IgD-negative memory B cell (primary cell): ENCODE data around the gene HERPUD1. TPM values are rescaled to one million over a fixed set of nuclear protein-coding genes. Genes with fewer than 3 reads are reported as not detected.

Experiments
- H3K27ac Mint-ChIP-seq, 3 donors: one replicate each; pipeline ENCODE4 v1.8.0; 2020 to 2022; ENCODE audit warnings: mild to moderate bottlenecking in 3 of 3, mixed read lengths in 3 of 3, moderate library complexity in 1 of 3
- H3K27me3 Mint-ChIP-seq: one replicate; pipeline ENCODE4 v1.8.0; 2021; ENCODE audit warnings: mixed read lengths
- H3K36me3 Mint-ChIP-seq: one replicate; pipeline ENCODE4 v1.8.0; 2020; ENCODE audit warnings: mild to moderate bottlenecking, mixed read lengths
- H3K4me1 Mint-ChIP-seq, 3 donors: one replicate each; pipeline ENCODE4 v1.8.0; 2020 to 2022; ENCODE audit warnings: mixed read lengths in 3 of 3, mild to moderate bottlenecking in 1 of 3
- H3K4me3 Mint-ChIP-seq, 4 donors: one replicate each; pipeline ENCODE4 v1.8.0; 2020 to 2022; ENCODE audit warnings: mild to moderate bottlenecking in 4 of 4, mixed read lengths in 4 of 4, moderate library complexity in 3 of 4
- H3K9me3 Mint-ChIP-seq, 3 donors: one replicate each; pipeline ENCODE4 v1.8.0; 2020 to 2021; ENCODE audit warnings: mixed read lengths in 3 of 3, mild to moderate bottlenecking in 1 of 3
- polyA plus RNA-seq: library from polyadenylated mRNA; unstranded; fragments of 300-500 nt; fragmentation: Illumina TruSeq; gene quantifications from one replicate; pipeline ENCODE4 v1.2.3, GENCODE V29; 2021

Gene HERPUD1
- polyA plus RNA-seq, 1 donor from 2014 or later = 298 TPM

DNA sequence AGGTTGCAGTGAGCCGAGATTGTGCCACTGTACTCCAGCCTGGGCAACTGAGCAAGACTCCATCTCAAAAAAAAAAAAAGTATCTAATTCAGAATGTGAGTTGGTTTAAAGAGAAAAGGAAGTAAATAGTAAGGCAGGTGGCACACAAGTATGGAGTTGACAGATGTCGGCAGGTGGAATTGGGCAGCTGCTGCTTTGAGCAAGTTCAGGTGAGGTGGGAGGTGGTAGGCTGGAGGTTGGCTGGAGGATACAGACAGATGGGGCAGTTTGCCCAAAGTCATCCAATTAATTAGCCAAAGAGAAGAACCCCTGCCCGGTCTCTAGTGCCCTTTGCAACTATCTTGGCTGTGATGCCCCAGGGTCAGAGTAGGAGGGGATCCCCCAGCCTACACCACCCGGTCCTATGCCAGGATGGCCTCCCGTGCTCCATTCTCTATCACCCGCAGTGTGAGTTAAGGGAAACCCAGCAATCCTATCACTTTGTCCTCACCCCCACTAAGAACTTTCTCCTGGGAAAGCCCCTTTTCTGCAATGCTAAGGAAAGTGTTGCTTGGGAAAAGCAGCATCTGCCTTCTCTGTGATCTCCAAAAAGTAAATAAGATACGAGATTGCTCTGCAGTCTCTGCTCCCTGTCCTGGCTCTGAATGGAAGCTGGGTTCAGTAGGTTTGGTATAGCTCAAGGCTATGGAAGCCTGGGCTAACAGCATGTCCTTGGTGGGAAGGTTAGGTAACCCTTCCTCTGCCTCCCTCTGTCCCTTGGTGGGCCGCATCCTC, 34.7 kb upstream of the HERPUD1 start:
- Mint-ChIP-seq H3K4me1 (peaks cover 17 to 23% (median 22%) of the 10 kb centered on the region in 3 donors), H3K27ac (no peak overlapping the region), H3K4me3 (no peak overlapping the region), H3K9me3 (no peaks in the 10 kb centered on the region), H3K27me3 (no peaks in the 10 kb centered on the region), H3K36me3 (peaks cover 2% of the 10 kb centered on the region)

DNA sequence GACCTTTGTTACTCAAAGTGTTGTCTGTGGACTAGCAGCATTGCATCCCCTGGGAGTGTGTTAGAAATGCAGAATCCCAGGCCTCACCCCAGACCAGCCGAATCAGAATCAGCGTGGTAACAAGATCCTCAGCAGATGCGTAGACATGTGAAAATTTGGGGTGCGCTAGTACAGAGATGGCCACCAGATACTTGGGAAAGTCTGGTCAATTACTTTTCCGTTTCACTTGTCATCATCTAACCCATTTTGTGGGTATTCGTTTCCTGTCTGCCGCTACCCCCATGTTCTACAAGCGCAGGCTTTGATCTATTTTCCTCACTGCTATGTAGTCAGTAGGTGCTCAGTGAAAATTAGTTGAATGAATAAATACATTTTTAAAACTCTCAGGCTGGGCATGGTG, 33.1 kb upstream of the HERPUD1 start:
- peaks cover 2% of the 10 kb centered on the region for H3K36me3 Mint-ChIP-seq
- peaks cover 17 to 24% (median 22%) of the 10 kb centered on the region in 3 donors for H3K4me1 Mint-ChIP-seq
- no peaks in the 10 kb centered on the region for H3K9me3 Mint-ChIP-seq
- H3K27ac Mint-ChIP-seq = peak overlapping the region in 1 of 3 donors; percentile 13
- H3K4me3 Mint-ChIP-seq = peak overlapping the region in 1 of 4 donors; percentile 88
- H3K27me3 Mint-ChIP-seq = no peaks in the 10 kb centered on the region

- H3K4me1 Mint-ChIP-seq = peaks cover 12 to 24% (median 18%) of the 10 kb centered on the region in 3 donors
- no peaks in the 10 kb centered on the region for H3K27me3 Mint-ChIP-seq
- peaks cover 0 to 3% (median 0%) of the 10 kb centered on the region in 3 donors for H3K9me3 Mint-ChIP-seq
- peak overlapping the region in 1 of 3 donors; percentile 90 for H3K27ac Mint-ChIP-seq
- peaks cover 3% of the 10 kb centered on the region for H3K36me3 Mint-ChIP-seq
- no peak overlapping the region for H3K4me3 Mint-ChIP-seq
These were observed 28.1 kb upstream of the HERPUD1 start for GRCh38 chr16:56903866-56904265.

DNA sequence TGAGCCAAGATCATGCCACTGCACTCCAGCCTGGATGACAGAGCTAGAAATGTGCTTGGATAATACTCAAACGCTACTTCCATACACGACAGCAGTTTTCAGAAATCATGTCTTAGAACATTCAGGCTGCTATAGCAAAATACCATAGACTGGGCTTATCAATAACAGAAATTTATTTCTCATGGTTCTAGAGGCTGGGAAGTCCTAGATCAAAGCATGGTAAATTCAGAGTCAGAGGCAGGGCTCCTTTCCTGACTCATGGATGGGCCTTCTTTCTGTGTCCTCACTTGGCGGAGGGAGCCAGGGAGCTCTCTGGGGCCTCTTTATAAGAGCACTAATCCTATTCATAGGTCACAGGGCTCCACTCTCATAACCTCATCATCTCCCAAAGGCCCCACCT, 24.5 kb upstream of the HERPUD1 start:
- H3K4me1 Mint-ChIP-seq = peaks cover 24 to 26% (median 25%) of the 10 kb centered on the region in 3 donors
- H3K36me3 Mint-ChIP-seq = peaks cover 1% of the 10 kb centered on the region
- peak overlapping the region in 1 of 4 donors; percentile 47 for H3K4me3 Mint-ChIP-seq
- no peaks in the 10 kb centered on the region for H3K27me3 Mint-ChIP-seq
- peak overlapping the region in 1 of 3 donors; percentile 47 for H3K27ac Mint-ChIP-seq
- H3K9me3 Mint-ChIP-seq = peaks cover 0 to 3% (median 0%) of the 10 kb centered on the region in 3 donors

DNA sequence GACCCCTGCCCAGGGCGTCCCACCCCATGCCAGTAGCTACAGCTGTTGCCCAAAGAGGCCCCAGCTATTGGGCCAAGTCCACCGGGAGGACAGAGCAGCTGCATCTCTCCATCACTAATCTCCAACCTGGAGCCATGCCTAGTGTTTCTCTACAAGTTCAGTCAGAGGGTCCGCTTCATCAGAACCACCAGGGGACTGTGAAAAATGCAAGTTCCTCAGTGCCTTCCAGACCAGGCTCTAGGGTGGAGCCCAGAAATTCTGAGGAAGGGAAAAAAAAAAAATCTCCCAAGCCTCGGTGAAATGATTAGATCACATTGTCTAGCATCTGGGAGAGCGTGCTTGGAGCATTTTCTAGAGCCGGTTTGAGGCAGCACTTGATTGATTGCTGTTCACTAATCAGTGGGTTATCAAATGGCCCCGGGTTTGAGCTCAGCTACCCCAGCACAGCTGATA, 22.4 kb upstream of the HERPUD1 start:
- Mint-ChIP-seq H3K4me3 (no peak overlapping the region), H3K9me3 (peaks cover 0 to 3% (median 0%) of the 10 kb centered on the region in 3 donors), H3K4me1 (peaks cover 37 to 46% (median 44%) of the 10 kb centered on the region in 3 donors), H3K36me3 (no peaks in the 10 kb centered on the region), H3K27ac (peak overlapping the region in 2 of 3 donors; percentile 63 to 98), H3K27me3 (peaks cover 3% of the 10 kb centered on the region)

DNA sequence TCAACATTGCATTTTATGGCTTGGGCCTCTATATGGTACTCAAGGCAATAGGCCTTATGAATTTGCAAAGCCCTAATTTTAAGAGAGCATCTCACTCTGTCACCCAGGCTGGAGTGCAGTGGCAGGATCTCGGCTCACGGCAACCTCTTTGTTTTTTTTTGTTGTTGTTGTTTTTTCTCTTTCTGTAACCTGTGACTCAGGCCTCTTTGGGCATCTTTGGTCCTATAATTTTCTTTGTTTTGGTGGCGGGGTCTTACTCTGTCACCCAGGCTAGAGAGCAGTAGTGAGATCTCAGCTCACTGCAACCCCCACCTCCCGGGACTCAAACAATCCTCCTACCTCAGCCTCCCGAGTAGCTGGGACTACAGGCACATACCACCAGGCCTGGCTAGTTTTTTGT, 21.8 kb upstream of the HERPUD1 start:
- peaks cover 3% of the 10 kb centered on the region for H3K27me3 Mint-ChIP-seq
- H3K27ac Mint-ChIP-seq = peak overlapping the region in 2 of 3 donors; percentile 63 to 98
- peak overlapping the region in 1 of 4 donors; percentile 84 for H3K4me3 Mint-ChIP-seq
- H3K9me3 Mint-ChIP-seq = peaks cover 0 to 3% (median 0%) of the 10 kb centered on the region in 3 donors
- no peaks in the 10 kb centered on the region for H3K36me3 Mint-ChIP-seq
- H3K4me1 Mint-ChIP-seq = peaks cover 37 to 51% (median 49%) of the 10 kb centered on the region in 3 donors

- Mint-ChIP-seq H3K4me3 (peak overlapping the region; percentile 54 to 93 (median 71)), H3K4me1 (peaks cover 37 to 53% (median 52%) of the 10 kb centered on the region in 3 donors), H3K36me3 (no peaks in the 10 kb centered on the region), H3K9me3 (peaks cover 0 to 3% (median 0%) of the 10 kb centered on the region in 3 donors), H3K27me3 (peaks cover 3% of the 10 kb centered on the region), H3K27ac (peak overlapping the region; percentile 63 to 98 (median 91))
These were observed 21.0 kb upstream of the HERPUD1 start for GRCh38 chr16:56910654-56911539.

DNA sequence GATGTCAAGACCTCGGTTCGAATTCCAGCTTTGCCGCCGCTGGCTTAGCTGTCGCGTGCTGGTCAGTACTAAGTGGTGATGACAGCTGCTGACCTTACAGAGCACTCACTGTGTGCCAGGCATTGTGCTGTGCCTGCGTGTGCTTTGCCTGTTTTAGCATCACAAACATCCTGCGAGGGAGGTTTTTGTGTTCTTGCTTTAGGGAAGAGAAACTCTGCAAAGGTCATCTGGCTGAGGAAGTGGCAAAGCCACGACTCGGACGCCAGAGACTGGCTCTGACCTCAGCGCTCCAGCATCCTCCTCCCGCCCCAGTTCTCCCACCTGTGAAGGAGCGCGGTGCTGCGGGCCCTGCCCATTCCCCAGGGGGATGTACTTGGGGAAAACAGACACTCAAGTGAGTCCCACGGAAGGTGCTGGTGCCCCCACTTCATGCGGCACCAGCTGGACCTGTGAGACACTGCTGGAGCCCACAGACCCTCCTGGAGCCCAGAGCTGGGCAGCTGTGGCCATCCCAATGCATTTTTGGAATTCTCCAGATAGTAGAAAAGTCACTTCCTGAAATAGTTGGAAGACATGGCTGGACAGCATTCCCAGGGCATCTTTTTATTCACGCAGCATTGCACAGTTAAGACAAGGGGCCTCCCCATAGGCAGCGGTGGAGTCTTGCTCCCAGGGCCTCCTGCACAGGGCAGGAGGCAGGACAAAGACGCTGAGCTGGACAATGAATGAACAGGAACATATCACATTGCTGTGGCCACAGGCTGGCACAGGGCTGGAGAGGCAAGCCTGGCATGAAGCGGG, 20.0 kb upstream of the HERPUD1 start:
- Mint-ChIP-seq H3K4me3 (peak overlapping the region; percentile 54 to 93 (median 78)), H3K36me3 (no peaks in the 10 kb centered on the region), H3K9me3 (no peaks in the 10 kb centered on the region), H3K27ac (peak overlapping the region; percentile 63 to 98 (median 91)), H3K27me3 (peaks cover 3% of the 10 kb centered on the region), H3K4me1 (peaks cover 40 to 63% (median 62%) of the 10 kb centered on the region in 3 donors)

- Mint-ChIP-seq H3K4me3 (peak overlapping the region; percentile 59 to 93 (median 78)), H3K27ac (peak overlapping the region; percentile 63 to 98 (median 91)), H3K36me3 (no peaks in the 10 kb centered on the region), H3K27me3 (peaks cover 3% of the 10 kb centered on the region), H3K4me1 (peaks cover 47 to 69% (median 69%) of the 10 kb centered on the region in 3 donors), H3K9me3 (no peaks in the 10 kb centered on the region)
These were observed 18.9 kb upstream of the HERPUD1 start for GRCh38 chr16:56912746-56913708.

- H3K27ac Mint-ChIP-seq = peak overlapping the region in 2 of 3 donors; percentile 63 to 79
- peaks cover 57 to 86% (median 86%) of the 10 kb centered on the region in 3 donors for H3K4me1 Mint-ChIP-seq
- H3K27me3 Mint-ChIP-seq = peaks cover 3% of the 10 kb centered on the region
- H3K36me3 Mint-ChIP-seq = peaks cover 1% of the 10 kb centered on the region
- no peaks in the 10 kb centered on the region for H3K9me3 Mint-ChIP-seq
- H3K4me3 Mint-ChIP-seq = no peak overlapping the region
These were observed 17.0 kb upstream of the HERPUD1 start for GRCh38 chr16:56914896-56915295.

GRCh38 chr16:56915336-56916119, 16.4 kb upstream of the HERPUD1 start:
- H3K4me1 Mint-ChIP-seq = peaks cover 63 to 88% (median 85%) of the 10 kb centered on the region in 3 donors
- no peaks in the 10 kb centered on the region for H3K9me3 Mint-ChIP-seq
- H3K36me3 Mint-ChIP-seq = peaks cover 1% of the 10 kb centered on the region
- H3K4me3 Mint-ChIP-seq = peak overlapping the region in 1 of 4 donors; percentile 78
- peak overlapping the region; percentile 82 to 99 (median 96) for H3K27ac Mint-ChIP-seq
- H3K27me3 Mint-ChIP-seq = peaks cover 3% of the 10 kb centered on the region

- peaks cover 3% of the 10 kb centered on the region for H3K27me3 Mint-ChIP-seq
- peaks cover 1% of the 10 kb centered on the region for H3K36me3 Mint-ChIP-seq
- H3K4me3 Mint-ChIP-seq = peak overlapping the region; percentile 63 to 94 (median 80)
- peak overlapping the region; percentile 82 to 99 (median 96) for H3K27ac Mint-ChIP-seq
- H3K4me1 Mint-ChIP-seq = peaks cover 53 to 78% (median 76%) of the 10 kb centered on the region in 3 donors
- H3K9me3 Mint-ChIP-seq = no peaks in the 10 kb centered on the region
These were observed 15.2 kb upstream of the HERPUD1 start for GRCh38 chr16:56916571-56917403.
